ENCODE results near the gene TBC1D20. TPM values are rescaled to one million over a fixed set of nuclear protein-coding genes. Genes with fewer than 3 reads are reported as not detected.
A peak's percentile ranks its signal among the peaks of the same experiment; 100 is the strongest.

Gene TBC1D20
- total and polyA plus RNA-seq, 2 experiments from 2014 or later, result 31.0 to 51.4 TPM

DNA sequence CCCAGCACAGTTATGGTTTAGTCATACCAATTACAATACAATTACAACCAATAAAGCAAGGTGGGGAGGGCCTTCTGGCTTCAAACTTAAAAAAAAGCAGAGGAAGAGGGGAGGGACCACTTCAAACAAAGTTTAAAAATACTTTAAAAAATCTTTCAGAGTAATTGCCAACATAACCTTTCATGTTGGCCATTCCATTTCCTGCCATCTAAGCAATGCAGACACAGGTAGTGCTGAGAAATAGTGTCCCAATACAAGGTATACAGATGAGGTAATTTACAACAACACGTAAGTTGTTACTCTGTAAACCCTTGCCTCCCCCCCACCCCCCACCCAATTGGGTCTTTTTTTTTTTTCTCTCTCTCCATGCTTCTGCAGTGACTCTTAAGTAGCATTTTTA is 18.8 kb upstream of the TBC1D20 start:
- H3K4me1 ChIP-seq (ENCODE audit: insufficient read depth), result peaks cover 10% of the 10 kb centered on the region
- H2AFZ ChIP-seq, result no peak overlapping the region
- no peaks in the 10 kb centered on the region for H4K20me1 ChIP-seq (ENCODE audit: insufficient read depth)
- H3K27me3 ChIP-seq (replicated peaks; ENCODE audit: insufficient read depth), result no peaks in the 10 kb centered on the region
- H3K36me3 ChIP-seq (ENCODE audit: low read depth), result peaks cover 44% of the 10 kb centered on the region
- TF ChIP-seq EZH2 (IDR thresholded peaks at IDR 0.05; ENCODE audit: insufficient read depth, poor library complexity, severe bottlenecking) (no peak), EZH2phosphoT487 (IDR thresholded peaks at IDR 0.05; ENCODE audit: insufficient read depth, low read depth) (no peak)
- H3K79me2 ChIP-seq (ENCODE audit: insufficient read depth), result no peaks in the 10 kb centered on the region
- peaks cover 36% of the 10 kb centered on the region for H3F3A ChIP-seq (ENCODE audit: insufficient read depth)
- no peaks in the 10 kb centered on the region for H3K9me2 ChIP-seq (ENCODE audit: insufficient read depth)
- H3K9me3 ChIP-seq (ENCODE audit: low read depth), result no peaks in the 10 kb centered on the region
- no peak overlapping the region for H3K27ac ChIP-seq
- no peak overlapping the region for H3K9ac ChIP-seq
- no peak overlapping the region for H3K4me2 ChIP-seq (ENCODE audit: unreplicated experiment)
- no peak for DNase-seq
- H3K4me3 ChIP-seq, result no peak overlapping the region
- WGBS, 2 experiments (ENCODE audit: low coverage in 1 of 2, low lambda C conversion rate in 2 of 2, missing lambda C conversion rate in 2 of 2), result 100% methylated on average over 1 of the region's 1 CpG
- in situ Hi-C loops (cut with MboI), result no loop called here

- no peaks in the 10 kb centered on the region for H3K9me3 ChIP-seq (ENCODE audit: low read depth)
- WGBS, 2 experiments (ENCODE audit: low coverage in 1 of 2, low lambda C conversion rate in 2 of 2, missing lambda C conversion rate in 2 of 2), result 45 to 46% methylated on average over 3 of the region's 3 CpGs
- H2AFZ ChIP-seq, result no peak overlapping the region
- no peaks in the 10 kb centered on the region for H3K79me2 ChIP-seq (ENCODE audit: insufficient read depth)
- H4K20me1 ChIP-seq (ENCODE audit: insufficient read depth), result no peaks in the 10 kb centered on the region
- H3K4me3 ChIP-seq, result no peak overlapping the region
- TF ChIP-seq EZH2phosphoT487 (IDR thresholded peaks at IDR 0.05; ENCODE audit: insufficient read depth, low read depth) (no peak), EZH2 (IDR thresholded peaks at IDR 0.05; ENCODE audit: insufficient read depth, poor library complexity, severe bottlenecking) (no peak)
- in situ Hi-C loops (cut with MboI), result no loop called here
- H3K36me3 ChIP-seq (ENCODE audit: low read depth), result peaks cover 44% of the 10 kb centered on the region
- H3K9ac ChIP-seq, result no peak overlapping the region
- peaks cover 44% of the 10 kb centered on the region for H3F3A ChIP-seq (ENCODE audit: insufficient read depth)
- DNase-seq, result no peak
- peaks cover 17% of the 10 kb centered on the region for H3K4me1 ChIP-seq (ENCODE audit: insufficient read depth)
- no peaks in the 10 kb centered on the region for H3K27me3 ChIP-seq (replicated peaks; ENCODE audit: insufficient read depth)
- H3K4me2 ChIP-seq (ENCODE audit: unreplicated experiment), result no peak overlapping the region
- H3K27ac ChIP-seq, result no peak overlapping the region
- H3K9me2 ChIP-seq (ENCODE audit: insufficient read depth), result no peaks in the 10 kb centered on the region
These were observed 17.7 kb upstream of the TBC1D20 start for GRCh38 chr20:480044-480443.

DNA sequence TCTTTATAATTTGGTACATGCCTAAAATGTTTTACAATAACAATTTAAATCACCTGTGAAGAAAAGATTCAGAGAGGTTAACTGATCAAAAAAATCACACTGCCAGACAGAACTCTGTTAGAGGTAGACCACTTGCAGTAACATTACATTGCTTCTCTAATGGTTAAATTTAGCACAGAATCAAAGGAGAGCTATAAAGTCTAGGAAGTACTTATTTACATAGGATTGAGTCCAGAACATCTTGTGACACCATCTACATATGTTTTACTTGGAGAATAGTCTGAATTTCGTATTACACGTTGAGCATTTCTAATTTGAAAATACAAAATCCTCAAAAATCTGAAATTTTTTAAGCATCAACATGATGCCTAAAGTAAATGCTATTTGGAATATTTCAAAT is 17.2 kb upstream of the TBC1D20 start:
- Histone ChIP-seq H4K20me1 (ENCODE audit: insufficient read depth) (no peaks in the 10 kb centered on the region), H3K9ac (no peak overlapping the region), H3K27me3 (replicated peaks; ENCODE audit: insufficient read depth) (no peaks in the 10 kb centered on the region), H3F3A (ENCODE audit: insufficient read depth) (peaks cover 44% of the 10 kb centered on the region), H3K79me2 (ENCODE audit: insufficient read depth) (no peaks in the 10 kb centered on the region), H2AFZ (no peak overlapping the region), H3K27ac (no peak overlapping the region), H3K4me3 (no peak overlapping the region), H3K4me1 (ENCODE audit: insufficient read depth) (peaks cover 17% of the 10 kb centered on the region), H3K4me2 (ENCODE audit: unreplicated experiment) (no peak overlapping the region), H3K9me3 (ENCODE audit: low read depth) (no peaks in the 10 kb centered on the region), H3K9me2 (ENCODE audit: insufficient read depth) (no peaks in the 10 kb centered on the region), H3K36me3 (ENCODE audit: low read depth) (peaks cover 41% of the 10 kb centered on the region)
- WGBS, 2 experiments (ENCODE audit: low coverage in 1 of 2, low lambda C conversion rate in 2 of 2, missing lambda C conversion rate in 2 of 2), result 60 to 77% methylated on average over 2 of the region's 2 CpGs
- in situ Hi-C loops (cut with MboI), result loop anchor here (5.0 kb wide), 1 partner anchor 127 kb away; no protein-coding TSS in a partner anchor
- DNase-seq, result no peak
- no peak for TF ChIP-seq EZH2phosphoT487 (IDR thresholded peaks at IDR 0.05; ENCODE audit: insufficient read depth, low read depth)
- no peak for TF ChIP-seq EZH2 (IDR thresholded peaks at IDR 0.05; ENCODE audit: insufficient read depth, poor library complexity, severe bottlenecking)

- Histone ChIP-seq H3K36me3 (ENCODE audit: low read depth) (peaks cover 36% of the 10 kb centered on the region), H2AFZ (no peak overlapping the region), H3K27me3 (replicated peaks; ENCODE audit: insufficient read depth) (no peaks in the 10 kb centered on the region), H3F3A (ENCODE audit: insufficient read depth) (peaks cover 44% of the 10 kb centered on the region), H4K20me1 (ENCODE audit: insufficient read depth) (no peaks in the 10 kb centered on the region), H3K4me2 (ENCODE audit: unreplicated experiment) (no peak overlapping the region), H3K9me3 (ENCODE audit: low read depth) (no peaks in the 10 kb centered on the region), H3K4me1 (ENCODE audit: insufficient read depth) (peaks cover 17% of the 10 kb centered on the region), H3K9ac (0 out of 2 replicates have a peak overlapping the region, but pooled peaks have one; percentile 42), H3K4me3 (no peak overlapping the region), H3K9me2 (ENCODE audit: insufficient read depth) (no peaks in the 10 kb centered on the region), H3K79me2 (ENCODE audit: insufficient read depth) (no peaks in the 10 kb centered on the region), H3K27ac (peak overlapping the region; percentile 48)
- peak; percentile 74 for DNase-seq
- WGBS, 2 experiments (ENCODE audit: low coverage in 1 of 2, low lambda C conversion rate in 2 of 2, missing lambda C conversion rate in 2 of 2), result 59 to 63% methylated on average over 3 of the region's 3 CpGs
- TF ChIP-seq EZH2 (IDR thresholded peaks at IDR 0.05; ENCODE audit: insufficient read depth, poor library complexity, severe bottlenecking), result no peak
- no peak for TF ChIP-seq EZH2phosphoT487 (IDR thresholded peaks at IDR 0.05; ENCODE audit: insufficient read depth, low read depth)
- in situ Hi-C loops (cut with MboI), result loop anchor here (5.0 kb wide), 1 partner anchor 127 kb away; no protein-coding TSS in a partner anchor
These were observed 16.7 kb upstream of the TBC1D20 start for GRCh38 chr20:478949-479429.

Measured in GM23248 (cell line).